ENCODE measurements around the gene CYB5B.
"Not testable (repeated sequence)": the region's sequence is repeated elsewhere in the genome, so short reads cannot be mapped to it uniquely, and the experiment has no call there.

The CYB5B gene

GRCh38 chr16:69440250-69440649 is 15.8 kb downstream of the CYB5B start:
- no peak overlapping the region for H2BK120ac ChIP-seq (ENCODE audit: low read depth, low read length)
- no peak overlapping the region for H3K9ac ChIP-seq (ENCODE audit: low read length)
- no peaks in the 10 kb centered on the region for H3K27me3 ChIP-seq (ENCODE audit: insufficient read depth, low read length, poor library complexity)
- no peak overlapping the region for H2BK15ac ChIP-seq (replicated peaks; ENCODE audit: low read depth)
- H2AK5ac ChIP-seq (ENCODE audit: low read length) = no peak overlapping the region
- no peak overlapping the region for H2BK5ac ChIP-seq (ENCODE audit: low read length)
- no peak overlapping the region for H3K4me2 ChIP-seq (ENCODE audit: low read length)
- no peaks in the 10 kb centered on the region for H3K36me3 ChIP-seq (ENCODE audit: control insufficient read depth, insufficient read depth, low read length)
- H4K5ac ChIP-seq (ENCODE audit: low read length) = no peak overlapping the region
- no peak overlapping the region for H3K56ac ChIP-seq (ENCODE audit: low read length)
- H3K4me3 ChIP-seq (ENCODE audit: low read length) = no peak overlapping the region
- peaks cover 3% of the 10 kb centered on the region for H3K4me1 ChIP-seq (ENCODE audit: control insufficient read depth, low read depth, low read length)
- no peak overlapping the region for H3K23ac ChIP-seq (ENCODE audit: low read length)
- no peak for DNase-seq
- no peak overlapping the region for H3K4ac ChIP-seq (ENCODE audit: low read depth, low read length)
- no peak overlapping the region for H3K18ac ChIP-seq (ENCODE audit: low read length)
- peaks cover 41% of the 10 kb centered on the region for H3K79me2 ChIP-seq (ENCODE audit: control insufficient read depth, insufficient read depth, low read length)
- H3K79me1 ChIP-seq (ENCODE audit: low read length) = peaks cover 7% of the 10 kb centered on the region
- no CpG with 5 or more reads among the region's 1 CpG for whole genome bisulfite sequencing (ENCODE audit: extremely low coverage, insufficient coverage, low lambda C conversion rate)
- H3K27ac ChIP-seq (ENCODE audit: low read depth, low read length) = no peak overlapping the region
- H4K8ac ChIP-seq (ENCODE audit: low read depth, low read length) = no peak overlapping the region

DNA sequence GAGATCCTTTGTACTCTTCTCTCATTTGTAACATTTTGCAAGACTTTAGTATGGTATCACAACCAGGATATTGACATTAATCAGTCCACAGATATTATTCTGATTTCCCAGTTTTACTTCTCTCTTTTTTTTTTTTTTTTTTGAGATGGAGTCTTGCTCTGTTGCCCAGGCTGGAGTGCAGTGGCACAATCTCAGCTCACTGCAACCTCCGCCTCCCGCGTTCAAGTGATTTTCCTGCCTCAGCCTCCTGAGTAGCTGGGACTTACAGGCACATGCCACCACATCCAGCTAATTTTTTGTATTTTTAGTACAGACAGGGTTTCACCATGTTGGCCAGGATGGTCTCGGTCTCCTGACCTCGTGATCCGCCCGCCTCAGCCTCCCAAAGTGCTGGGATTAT is 16.6 kb downstream of the CYB5B start:
- WGBS (ENCODE audit: extremely low coverage, insufficient coverage, low lambda C conversion rate) = no CpG with 5 or more reads among the region's 7 CpGs
- H3K4me1 ChIP-seq (ENCODE audit: control insufficient read depth, low read depth, low read length); H3K4me3 ChIP-seq (ENCODE audit: low read length); H2BK5ac ChIP-seq (ENCODE audit: low read length); H3K36me3 ChIP-seq (ENCODE audit: control insufficient read depth, insufficient read depth, low read length); H3K27ac ChIP-seq (ENCODE audit: low read depth, low read length); H3K9ac ChIP-seq (ENCODE audit: low read length); H3K27me3 ChIP-seq (ENCODE audit: insufficient read depth, low read length, poor library complexity); H2AK5ac ChIP-seq (ENCODE audit: low read length); H4K8ac ChIP-seq (ENCODE audit: low read depth, low read length); H2BK15ac ChIP-seq (replicated peaks; ENCODE audit: low read depth); DNase-seq; H3K18ac ChIP-seq (ENCODE audit: low read length); H3K4me2 ChIP-seq (ENCODE audit: low read length); H3K4ac ChIP-seq (ENCODE audit: low read depth, low read length); H3K79me1 ChIP-seq (ENCODE audit: low read length); H3K23ac ChIP-seq (ENCODE audit: low read length); H4K5ac ChIP-seq (ENCODE audit: low read length); H2BK120ac ChIP-seq (ENCODE audit: low read depth, low read length); H3K56ac ChIP-seq (ENCODE audit: low read length): not testable (repeated sequence)
- H3K79me2 ChIP-seq (ENCODE audit: control insufficient read depth, insufficient read depth, low read length) = peaks cover 37% of the 10 kb centered on the region

DNA sequence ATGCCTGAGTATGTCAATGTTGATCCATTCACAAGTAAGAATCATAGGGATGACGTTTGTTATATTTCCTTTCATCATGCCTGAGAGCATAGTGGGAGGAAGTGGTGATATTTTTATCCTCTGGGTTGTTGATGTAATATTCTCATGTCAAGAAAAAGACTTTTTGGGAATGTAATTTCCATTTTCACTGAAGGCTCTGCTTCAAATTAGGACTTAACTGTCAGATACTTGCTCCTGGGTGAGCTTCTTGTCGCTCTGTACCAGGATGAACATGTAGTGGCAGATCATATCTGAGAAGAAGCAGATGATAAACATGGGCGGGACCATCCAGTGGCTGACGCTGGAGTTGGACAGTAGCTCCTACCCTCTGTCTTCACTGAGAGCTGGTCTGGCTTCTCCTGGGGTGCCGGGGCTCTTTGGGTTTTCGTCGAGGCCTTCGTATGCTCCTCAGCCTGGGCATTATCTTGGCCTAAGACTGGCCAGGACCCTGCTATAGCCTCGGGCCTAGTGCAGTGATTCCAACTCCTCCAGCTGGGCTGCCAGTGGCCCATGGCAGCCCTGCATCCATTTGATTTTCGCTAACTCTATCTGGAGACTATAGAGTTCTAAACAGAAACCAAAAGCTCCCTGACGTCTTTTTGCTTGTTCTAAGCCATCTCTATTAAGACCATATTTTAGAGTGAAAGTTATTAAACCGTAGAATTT is 19.7 kb downstream of the CYB5B start:
- peaks cover 2% of the 10 kb centered on the region for H3K36me3 ChIP-seq (ENCODE audit: control insufficient read depth, insufficient read depth, low read length)
- peaks cover 29% of the 10 kb centered on the region for H3K79me2 ChIP-seq (ENCODE audit: control insufficient read depth, insufficient read depth, low read length)
- no peak overlapping the region for H3K18ac ChIP-seq (ENCODE audit: low read length)
- no peaks in the 10 kb centered on the region for H3K27me3 ChIP-seq (ENCODE audit: insufficient read depth, low read length, poor library complexity)
- H3K4me3 ChIP-seq (ENCODE audit: low read length) = no peak overlapping the region
- H2BK5ac ChIP-seq (ENCODE audit: low read length) = no peak overlapping the region
- no CpG with 5 or more reads among the region's 12 CpGs for WGBS (ENCODE audit: extremely low coverage, insufficient coverage, low lambda C conversion rate)
- H3K4me2 ChIP-seq (ENCODE audit: low read length) = no peak overlapping the region
- peaks cover 11% of the 10 kb centered on the region for H3K79me1 ChIP-seq (ENCODE audit: low read length)
- no peak overlapping the region for H3K27ac ChIP-seq (ENCODE audit: low read depth, low read length)
- no peak overlapping the region for H2BK120ac ChIP-seq (ENCODE audit: low read depth, low read length)
- H2AK5ac ChIP-seq (ENCODE audit: low read length) = no peak overlapping the region
- H2BK15ac ChIP-seq (replicated peaks; ENCODE audit: low read depth) = no peak overlapping the region
- H3K56ac ChIP-seq (ENCODE audit: low read length) = no peak overlapping the region
- H3K4me1 ChIP-seq (ENCODE audit: control insufficient read depth, low read depth, low read length) = no peaks in the 10 kb centered on the region
- H3K4ac ChIP-seq (ENCODE audit: low read depth, low read length) = no peak overlapping the region
- no peak overlapping the region for H3K9ac ChIP-seq (ENCODE audit: low read length)
- no peak for DNase-seq
- H4K5ac ChIP-seq (ENCODE audit: low read length) = no peak overlapping the region
- H4K8ac ChIP-seq (ENCODE audit: low read depth, low read length) = no peak overlapping the region
- H3K23ac ChIP-seq (ENCODE audit: low read length) = no peak overlapping the region

GRCh38 chr16:69444873-69445517 is 20.6 kb downstream of the CYB5B start:
- Histone ChIP-seq H3K9ac (ENCODE audit: low read length) (no peak overlapping the region), H3K4me2 (ENCODE audit: low read length) (no peak overlapping the region), H3K79me1 (ENCODE audit: low read length) (peaks cover 11% of the 10 kb centered on the region), H3K27ac (ENCODE audit: low read depth, low read length) (no peak overlapping the region), H3K4me3 (ENCODE audit: low read length) (no peak overlapping the region), H3K4me1 (ENCODE audit: control insufficient read depth, low read depth, low read length) (no peaks in the 10 kb centered on the region), H3K23ac (ENCODE audit: low read length) (no peak overlapping the region), H3K36me3 (ENCODE audit: control insufficient read depth, insufficient read depth, low read length) (peaks cover 2% of the 10 kb centered on the region), H4K5ac (ENCODE audit: low read length) (no peak overlapping the region), H3K18ac (ENCODE audit: low read length) (no peak overlapping the region), H2AK5ac (ENCODE audit: low read length) (no peak overlapping the region), H2BK120ac (ENCODE audit: low read depth, low read length) (no peak overlapping the region), H2BK5ac (ENCODE audit: low read length) (no peak overlapping the region), H4K8ac (ENCODE audit: low read depth, low read length) (no peak overlapping the region), H3K56ac (ENCODE audit: low read length) (no peak overlapping the region), H3K27me3 (ENCODE audit: insufficient read depth, low read length, poor library complexity) (no peaks in the 10 kb centered on the region), H3K4ac (ENCODE audit: low read depth, low read length) (no peak overlapping the region), H2BK15ac (replicated peaks; ENCODE audit: low read depth) (no peak overlapping the region), H3K79me2 (ENCODE audit: control insufficient read depth, insufficient read depth, low read length) (peaks cover 21% of the 10 kb centered on the region)
- WGBS (ENCODE audit: extremely low coverage, insufficient coverage, low lambda C conversion rate) = no CpG with 5 or more reads among the region's 2 CpGs
- DNase-seq = no peak

DNA sequence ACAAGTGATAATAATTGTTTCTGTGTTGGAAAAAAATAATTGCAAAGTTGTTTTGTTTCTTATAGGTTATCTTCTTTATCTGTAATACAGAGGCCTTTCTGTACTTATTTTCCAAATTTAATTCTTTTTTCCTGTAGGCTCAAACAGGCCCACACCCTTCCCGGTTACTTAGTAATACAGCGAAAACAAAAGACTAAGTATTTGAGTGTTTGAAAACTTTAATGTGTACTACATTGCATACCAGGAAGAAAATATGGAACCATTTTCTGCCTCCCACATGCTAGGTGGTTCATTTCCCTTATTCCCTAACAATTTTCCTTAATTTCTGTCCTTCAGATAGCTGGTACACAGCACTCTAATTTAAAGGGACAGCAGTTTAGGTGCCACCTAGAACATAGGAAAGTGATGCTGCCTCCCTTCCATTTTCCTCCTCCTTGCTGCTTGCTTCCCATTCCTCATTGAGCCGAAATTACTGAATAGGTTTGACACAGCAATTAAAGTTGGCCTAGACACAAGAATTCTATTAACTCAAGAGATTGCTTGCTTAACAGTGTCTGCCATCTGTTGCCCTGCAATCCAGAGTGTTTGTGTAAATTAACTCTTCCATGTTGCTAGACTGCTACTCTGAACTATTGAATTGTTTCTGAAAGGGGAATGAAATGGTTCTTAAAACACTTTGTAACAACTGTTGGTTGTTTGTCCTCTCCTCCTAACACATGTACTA is 24.2 kb downstream of the CYB5B start:
- H3K56ac ChIP-seq (ENCODE audit: low read length) = no peak overlapping the region
- no peak overlapping the region for H3K18ac ChIP-seq (ENCODE audit: low read length)
- H3K27me3 ChIP-seq (ENCODE audit: insufficient read depth, low read length, poor library complexity) = no peaks in the 10 kb centered on the region
- H4K5ac ChIP-seq (ENCODE audit: low read length) = no peak overlapping the region
- H3K27ac ChIP-seq (ENCODE audit: low read depth, low read length) = no peak overlapping the region
- no peaks in the 10 kb centered on the region for H3K4me1 ChIP-seq (ENCODE audit: control insufficient read depth, low read depth, low read length)
- no peak for DNase-seq
- H3K79me2 ChIP-seq (ENCODE audit: control insufficient read depth, insufficient read depth, low read length) = peaks cover 5% of the 10 kb centered on the region
- peaks cover 7% of the 10 kb centered on the region for H3K79me1 ChIP-seq (ENCODE audit: low read length)
- no peak overlapping the region for H2BK15ac ChIP-seq (replicated peaks; ENCODE audit: low read depth)
- H3K36me3 ChIP-seq (ENCODE audit: control insufficient read depth, insufficient read depth, low read length) = peaks cover 2% of the 10 kb centered on the region
- no peak overlapping the region for H3K23ac ChIP-seq (ENCODE audit: low read length)
- WGBS (ENCODE audit: extremely low coverage, insufficient coverage, low lambda C conversion rate) = no CpG with 5 or more reads among the region's 3 CpGs
- no peak overlapping the region for H3K4me3 ChIP-seq (ENCODE audit: low read length)
- H2AK5ac ChIP-seq (ENCODE audit: low read length) = no peak overlapping the region
- no peak overlapping the region for H2BK5ac ChIP-seq (ENCODE audit: low read length)
- no peak overlapping the region for H2BK120ac ChIP-seq (ENCODE audit: low read depth, low read length)
- no peak overlapping the region for H3K9ac ChIP-seq (ENCODE audit: low read length)
- no peak overlapping the region for H3K4ac ChIP-seq (ENCODE audit: low read depth, low read length)
- no peak overlapping the region for H3K4me2 ChIP-seq (ENCODE audit: low read length)
- no peak overlapping the region for H4K8ac ChIP-seq (ENCODE audit: low read depth, low read length)
